PFSK-1 (cell line): ENCODE results near the gene S1PR2.

ENCODE experiments used
- FOXP2 ChIP-seq: optimal IDR thresholded peaks from 2 replicates; pipeline ENCODE3; 2011; ENCODE audit warnings: borderline replicate concordance, control low read depth, inconsistent platforms; ENCODE audit not compliant: insufficient read depth; ENCODE audit errors: extremely low read length, extremely low read depth
- POLR2AphosphoS5 ChIP-seq: IDR thresholded peaks from 2 replicates; pipeline ENCODE4 v1.6.1; 2012; ENCODE audit warnings: low read depth, mild to moderate bottlenecking, control low read depth, low read length, moderate library complexity
- SIN3A ChIP-seq: IDR thresholded peaks from 2 replicates; pipeline ENCODE4 v1.6.1; 2012; ENCODE audit warnings: mild to moderate bottlenecking, low read length, moderate library complexity, borderline replicate concordance; ENCODE audit not compliant: insufficient read depth
- TAF1 ChIP-seq: IDR thresholded peaks from 2 replicates; pipeline ENCODE4 v1.6.1; 2012; ENCODE audit warnings: low read length, control low read depth, borderline replicate concordance; ENCODE audit not compliant: insufficient read depth
- TF ChIP-seq, protein P1 (sequence below), 2 experiments: IDR thresholded peaks; 2 replicates each; pipeline versions ENCODE4 v1.6.1 to v1.8.0; 2011 to 2012; ENCODE audit warnings: low read depth in 2 of 2, low read length in 2 of 2, control low read depth in 1 of 2, inconsistent platforms in 1 of 2, mild to moderate bottlenecking in 1 of 2, moderate library complexity in 1 of 2; ENCODE audit not compliant: insufficient read depth in 1 of 2

S1PR2 gene

DNA sequence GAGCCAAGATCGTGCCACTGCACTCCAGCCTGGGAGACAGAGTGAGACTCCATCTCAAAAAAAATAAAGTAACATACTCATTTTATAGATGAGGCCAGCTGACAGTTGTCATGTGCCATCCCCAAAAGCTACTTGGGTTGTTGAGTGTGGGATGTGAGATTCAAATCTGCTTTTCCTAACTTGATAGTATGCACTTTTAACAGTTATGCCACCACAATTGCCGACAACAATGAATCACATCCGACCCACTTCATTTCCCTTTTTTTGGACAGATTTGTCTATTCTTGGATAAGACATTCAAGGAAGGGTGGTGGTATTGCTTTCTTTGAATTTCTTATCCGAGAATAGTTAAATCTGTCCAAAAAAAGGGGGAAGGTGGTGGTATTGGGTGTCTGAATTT is 20.1 kb downstream of the S1PR2 start:
- TF ChIP-seq FOXP2 = no peak
- TF ChIP-seq SIN3A = no peak
- TF ChIP-seq POLR2AphosphoS5 = no peak
- TF ChIP-seq, protein P1, sequence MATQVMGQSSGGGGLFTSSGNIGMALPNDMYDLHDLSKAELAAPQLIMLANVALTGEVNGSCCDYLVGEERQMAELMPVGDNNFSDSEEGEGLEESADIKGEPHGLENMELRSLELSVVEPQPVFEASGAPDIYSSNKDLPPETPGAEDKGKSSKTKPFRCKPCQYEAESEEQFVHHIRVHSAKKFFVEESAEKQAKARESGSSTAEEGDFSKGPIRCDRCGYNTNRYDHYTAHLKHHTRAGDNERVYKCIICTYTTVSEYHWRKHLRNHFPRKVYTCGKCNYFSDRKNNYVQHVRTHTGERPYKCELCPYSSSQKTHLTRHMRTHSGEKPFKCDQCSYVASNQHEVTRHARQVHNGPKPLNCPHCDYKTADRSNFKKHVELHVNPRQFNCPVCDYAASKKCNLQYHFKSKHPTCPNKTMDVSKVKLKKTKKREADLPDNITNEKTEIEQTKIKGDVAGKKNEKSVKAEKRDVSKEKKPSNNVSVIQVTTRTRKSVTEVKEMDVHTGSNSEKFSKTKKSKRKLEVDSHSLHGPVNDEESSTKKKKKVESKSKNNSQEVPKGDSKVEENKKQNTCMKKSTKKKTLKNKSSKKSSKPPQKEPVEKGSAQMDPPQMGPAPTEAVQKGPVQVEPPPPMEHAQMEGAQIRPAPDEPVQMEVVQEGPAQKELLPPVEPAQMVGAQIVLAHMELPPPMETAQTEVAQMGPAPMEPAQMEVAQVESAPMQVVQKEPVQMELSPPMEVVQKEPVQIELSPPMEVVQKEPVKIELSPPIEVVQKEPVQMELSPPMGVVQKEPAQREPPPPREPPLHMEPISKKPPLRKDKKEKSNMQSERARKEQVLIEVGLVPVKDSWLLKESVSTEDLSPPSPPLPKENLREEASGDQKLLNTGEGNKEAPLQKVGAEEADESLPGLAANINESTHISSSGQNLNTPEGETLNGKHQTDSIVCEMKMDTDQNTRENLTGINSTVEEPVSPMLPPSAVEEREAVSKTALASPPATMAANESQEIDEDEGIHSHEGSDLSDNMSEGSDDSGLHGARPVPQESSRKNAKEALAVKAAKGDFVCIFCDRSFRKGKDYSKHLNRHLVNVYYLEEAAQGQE (IDR thresholded peaks at IDR 0.05; ENCODE audit: insufficient read depth in 1 of 2, low read depth in 2 of 2, low read length in 2 of 2) = no peak
- TF ChIP-seq TAF1 = no peak

DNA sequence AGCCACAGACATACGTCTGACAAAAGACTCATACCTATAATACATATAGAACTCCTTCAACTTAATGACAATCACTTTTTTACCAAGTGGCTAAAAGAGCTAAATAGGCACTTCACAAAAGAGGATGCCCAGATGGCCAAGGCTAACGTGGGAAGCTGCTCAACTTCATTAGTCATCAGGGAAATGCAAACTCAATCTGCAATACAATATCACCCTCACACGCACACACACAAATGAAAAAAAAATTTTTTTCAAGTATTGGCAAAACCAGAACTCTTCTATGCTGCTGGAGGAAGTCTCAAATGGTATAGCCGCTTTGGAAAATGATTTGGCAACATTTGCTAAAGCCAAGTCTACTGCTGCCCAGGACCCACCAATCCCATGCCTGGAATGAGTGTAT is 21.8 kb downstream of the S1PR2 start:
- TF ChIP-seq FOXP2 = no peak
- no peak for TF ChIP-seq SIN3A
- TF ChIP-seq, protein P1 (IDR thresholded peaks at IDR 0.05; ENCODE audit: insufficient read depth in 1 of 2, low read depth in 2 of 2, low read length in 2 of 2) = no peak
- TF ChIP-seq POLR2AphosphoS5 = no peak
- no peak for TF ChIP-seq TAF1

DNA sequence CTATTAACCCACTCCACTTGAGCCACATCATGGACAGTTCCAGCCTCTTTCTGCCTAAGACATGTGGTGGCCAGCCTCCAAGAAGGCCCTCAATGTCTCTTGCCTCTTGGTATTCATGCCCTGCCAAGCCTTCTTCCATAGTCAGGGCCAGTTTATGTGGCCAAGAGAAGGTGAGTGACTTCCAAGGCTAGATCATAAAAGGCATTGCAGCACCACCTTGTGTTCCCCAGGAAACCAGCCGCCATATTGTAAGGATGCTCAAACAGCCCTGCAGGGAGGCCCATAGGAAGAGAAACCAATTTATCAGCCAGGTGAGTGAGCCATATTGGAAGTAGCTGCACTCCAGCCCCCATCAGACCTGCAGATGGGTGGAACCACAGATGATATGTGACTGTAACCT is 24.1 kb downstream of the S1PR2 start:
- TF ChIP-seq FOXP2 = no peak
- no peak for TF ChIP-seq TAF1
- no peak for TF ChIP-seq POLR2AphosphoS5
- TF ChIP-seq SIN3A = no peak
- TF ChIP-seq, protein P1 (IDR thresholded peaks at IDR 0.05; ENCODE audit: insufficient read depth in 1 of 2, low read depth in 2 of 2, low read length in 2 of 2) = no peak

DNA sequence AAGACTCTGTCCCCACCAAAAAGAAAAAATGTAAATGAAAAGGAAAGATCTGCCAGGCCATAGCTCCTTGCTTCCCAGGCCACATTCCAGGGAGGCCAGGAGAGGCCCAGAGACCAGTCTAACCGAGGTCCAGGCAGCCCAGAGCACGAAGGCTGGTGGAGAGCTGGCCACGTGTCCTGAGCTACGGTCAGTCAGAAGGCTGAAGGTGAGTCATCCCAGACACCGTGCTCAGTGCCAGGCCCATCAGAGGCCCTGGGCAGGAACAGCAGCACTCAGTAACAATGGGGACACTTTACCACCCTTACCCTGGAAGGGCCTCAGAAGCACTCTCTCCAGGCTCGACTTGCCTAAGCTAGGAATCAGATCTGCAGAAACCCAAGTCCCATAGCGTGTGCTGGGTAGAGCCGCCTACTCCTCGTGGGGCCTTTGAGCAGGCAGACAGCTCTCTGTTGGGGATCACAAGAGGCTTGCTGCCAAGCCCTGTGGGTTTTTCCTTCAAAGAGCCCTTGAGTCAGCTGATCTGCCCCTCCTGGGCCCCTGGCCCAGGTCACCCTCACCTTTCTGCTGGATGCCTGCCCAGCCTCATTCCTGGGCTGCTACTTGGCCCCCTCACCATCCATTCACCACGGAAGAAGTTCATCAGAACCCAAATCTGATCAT is 24.8 kb downstream of the S1PR2 start:
- TF ChIP-seq TAF1 (no peak), POLR2AphosphoS5 (no peak), SIN3A (no peak), FOXP2 (no peak)
- TF ChIP-seq, protein P1 (IDR thresholded peaks at IDR 0.05; ENCODE audit: insufficient read depth in 1 of 2, low read depth in 2 of 2, low read length in 2 of 2) = no peak

DNA sequence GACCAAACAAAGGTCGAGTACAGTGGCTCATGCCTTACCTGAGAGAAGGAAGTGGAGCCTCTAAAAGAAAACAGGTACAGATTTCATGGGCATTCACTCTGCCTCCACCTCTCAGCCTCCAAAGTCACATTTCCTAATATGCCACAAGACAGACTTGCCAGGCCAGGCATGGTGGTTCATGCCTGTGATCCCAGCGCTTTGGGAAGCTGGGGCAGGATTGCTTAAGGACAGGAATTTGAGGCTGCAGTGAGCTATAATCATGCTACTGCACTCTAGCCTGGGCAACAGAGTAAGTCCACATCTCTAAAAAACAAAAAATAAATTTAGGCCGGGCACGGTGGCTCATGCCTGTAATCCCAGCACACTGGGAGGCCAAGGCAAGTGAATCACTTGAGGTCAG is 25.5 kb downstream of the S1PR2 start:
- TF ChIP-seq POLR2AphosphoS5 (no peak), SIN3A (no peak), FOXP2 (no peak), TAF1 (no peak)
- TF ChIP-seq, protein P1 (IDR thresholded peaks at IDR 0.05; ENCODE audit: insufficient read depth in 1 of 2, low read depth in 2 of 2, low read length in 2 of 2) = no peak
